HFF-Myc (cell line): ENCODE results near the gene DPEP1.
A peak's percentile ranks its signal among the peaks of the same experiment; 100 is the strongest.

Experiments
- DNase-seq: peaks from one replicate; pipeline ENCODE4 v3.0.0-alpha.2; 2011; ENCODE audit warnings: low read depth; ENCODE audit errors: extremely low read depth
- H3K4me3 ChIP-seq: replicated peaks from 2 replicates; pipeline ENCODE4 v1.5.1; 2011; ENCODE audit warnings: low read depth, mild to moderate bottlenecking, control low read depth, low read length
- TF ChIP-seq, protein P1 (sequence below): IDR thresholded peaks from 2 replicates; pipeline ENCODE4 v1.5.1; 2012; ENCODE audit warnings: mild to moderate bottlenecking, low read depth, low read length, control low read depth; ENCODE audit errors: missing control alignments

DPEP1 gene

DNA sequence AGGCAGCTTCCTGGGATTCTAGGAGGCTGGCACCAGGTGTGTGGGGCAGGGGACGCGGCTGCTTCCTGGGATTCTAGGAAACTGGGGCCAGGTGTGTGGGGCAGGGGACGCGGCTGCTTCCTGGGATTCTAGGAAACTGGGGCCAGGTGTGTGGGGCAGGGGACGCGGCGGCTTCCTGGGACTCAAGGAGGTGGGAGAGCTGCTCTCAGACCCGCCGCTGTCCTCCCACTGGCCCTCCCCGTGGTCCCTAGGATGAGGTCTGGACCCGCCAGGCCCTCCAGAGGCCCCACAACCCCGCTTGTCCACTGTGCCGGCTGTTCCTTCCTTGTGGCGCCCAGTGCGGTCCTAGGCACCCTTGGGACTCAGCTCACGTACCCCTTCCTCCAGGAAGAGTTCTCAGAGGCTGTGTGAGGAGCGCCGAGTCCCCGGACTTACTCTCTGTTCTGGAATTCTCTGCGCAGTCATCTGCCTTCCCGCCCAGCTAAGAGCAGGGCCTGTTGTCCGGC, 565 bp downstream of the DPEP1 start:
- no peak for DNase-seq
- no peak overlapping the region for H3K4me3 ChIP-seq
- TF ChIP-seq, protein P1, sequence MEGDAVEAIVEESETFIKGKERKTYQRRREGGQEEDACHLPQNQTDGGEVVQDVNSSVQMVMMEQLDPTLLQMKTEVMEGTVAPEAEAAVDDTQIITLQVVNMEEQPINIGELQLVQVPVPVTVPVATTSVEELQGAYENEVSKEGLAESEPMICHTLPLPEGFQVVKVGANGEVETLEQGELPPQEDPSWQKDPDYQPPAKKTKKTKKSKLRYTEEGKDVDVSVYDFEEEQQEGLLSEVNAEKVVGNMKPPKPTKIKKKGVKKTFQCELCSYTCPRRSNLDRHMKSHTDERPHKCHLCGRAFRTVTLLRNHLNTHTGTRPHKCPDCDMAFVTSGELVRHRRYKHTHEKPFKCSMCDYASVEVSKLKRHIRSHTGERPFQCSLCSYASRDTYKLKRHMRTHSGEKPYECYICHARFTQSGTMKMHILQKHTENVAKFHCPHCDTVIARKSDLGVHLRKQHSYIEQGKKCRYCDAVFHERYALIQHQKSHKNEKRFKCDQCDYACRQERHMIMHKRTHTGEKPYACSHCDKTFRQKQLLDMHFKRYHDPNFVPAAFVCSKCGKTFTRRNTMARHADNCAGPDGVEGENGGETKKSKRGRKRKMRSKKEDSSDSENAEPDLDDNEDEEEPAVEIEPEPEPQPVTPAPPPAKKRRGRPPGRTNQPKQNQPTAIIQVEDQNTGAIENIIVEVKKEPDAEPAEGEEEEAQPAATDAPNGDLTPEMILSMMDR, result no peak

DNA sequence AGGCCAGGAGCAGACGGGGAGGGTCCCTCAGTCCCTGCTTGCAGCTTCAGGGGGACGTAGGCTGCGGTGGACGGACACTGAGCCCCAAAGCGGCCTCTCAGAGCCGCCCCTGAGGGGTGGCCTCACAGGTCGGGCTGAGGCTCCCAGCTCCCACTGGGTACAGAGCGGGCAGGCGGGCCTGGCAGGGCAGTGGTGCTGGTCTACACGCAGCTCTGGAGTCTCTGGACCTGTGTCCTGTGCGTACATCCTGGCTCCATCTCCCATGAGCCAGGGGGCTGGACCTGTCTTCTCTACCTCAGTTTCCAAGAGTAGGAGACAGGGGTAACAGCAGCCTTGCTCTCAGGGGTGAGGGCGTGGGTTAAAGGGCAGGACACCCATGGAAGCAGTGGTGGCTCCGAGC, 1.7 kb downstream of the DPEP1 start:
- DNase-seq, result no peak
- TF ChIP-seq, protein P1, result no peak
- no peak overlapping the region for H3K4me3 ChIP-seq

DNA sequence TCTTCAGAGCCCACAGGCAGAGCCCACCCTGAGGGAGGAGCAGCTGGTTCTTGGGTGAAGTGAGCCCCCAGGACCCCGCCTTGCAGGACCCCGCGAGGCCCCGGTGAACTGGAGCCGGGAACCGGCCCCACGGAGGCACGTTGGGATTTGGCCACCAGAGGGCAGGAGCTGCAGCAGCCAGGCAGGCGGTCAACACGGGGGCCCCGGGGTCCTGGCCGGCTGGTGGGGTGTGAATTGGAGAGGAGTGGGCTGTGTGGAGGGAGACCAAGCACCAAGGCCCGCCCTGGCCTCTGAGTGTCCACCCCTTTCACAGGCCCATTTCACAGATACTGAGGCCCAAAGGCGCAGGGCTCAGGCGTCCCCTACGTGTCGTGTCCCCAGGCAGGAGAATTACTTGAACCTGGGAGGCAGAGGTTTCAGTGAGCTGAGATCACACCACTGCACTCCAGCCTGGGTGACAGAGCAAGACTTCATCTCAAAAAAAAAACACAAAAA, 2.2 kb downstream of the DPEP1 start:
- DNase-seq, result no peak
- TF ChIP-seq, protein P1, result peak; percentile 60
- no peak overlapping the region for H3K4me3 ChIP-seq

DNA sequence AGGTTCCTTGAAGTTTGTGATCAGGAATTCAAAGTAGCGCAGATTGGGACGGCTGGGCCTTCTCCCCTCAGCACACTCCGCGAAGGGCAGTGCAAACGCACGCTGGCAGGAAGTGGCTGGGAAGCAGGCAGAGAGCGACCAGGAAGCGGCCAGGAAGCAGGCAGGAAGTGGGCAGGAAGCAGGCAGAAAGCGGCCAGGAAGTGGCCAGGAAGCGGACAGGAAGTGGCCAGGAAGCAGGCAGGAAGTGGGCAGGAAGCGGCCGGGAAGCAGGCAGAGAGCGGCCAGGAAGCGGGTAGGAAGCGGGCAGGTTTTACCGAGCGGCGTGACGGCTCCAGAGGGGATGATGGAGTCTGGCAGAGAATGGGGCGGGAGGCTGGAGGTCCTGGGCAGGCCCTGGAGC, 3.2 kb downstream of the DPEP1 start:
- H3K4me3 ChIP-seq, result no peak overlapping the region
- TF ChIP-seq, protein P1, result no peak

DNA sequence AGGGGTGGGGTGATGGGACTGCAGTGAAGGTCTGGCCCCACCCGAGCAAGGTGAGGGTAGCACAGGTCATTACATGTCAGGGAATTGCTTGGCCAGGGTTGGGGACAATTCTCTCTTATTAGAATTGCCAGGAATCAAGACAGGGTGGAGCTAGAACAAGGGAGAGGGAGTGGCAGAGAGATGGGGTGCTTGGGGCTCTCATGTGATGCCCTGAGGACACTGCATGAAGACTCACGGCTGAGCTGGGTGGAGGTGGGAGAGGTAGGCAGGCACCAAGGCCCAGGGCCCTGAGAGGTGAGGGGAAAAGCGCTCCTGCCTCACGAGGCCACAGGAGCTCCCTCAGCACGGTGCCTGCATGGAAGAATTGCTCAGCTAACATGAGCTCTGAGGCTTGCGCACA, 3.6 kb downstream of the DPEP1 start:
- no peak for DNase-seq
- TF ChIP-seq, protein P1, result no peak
- H3K4me3 ChIP-seq, result no peak overlapping the region

More for the DNA sequence above, 3.2 kb downstream of the DPEP1 start:
- DNase-seq, result no peak

DNA sequence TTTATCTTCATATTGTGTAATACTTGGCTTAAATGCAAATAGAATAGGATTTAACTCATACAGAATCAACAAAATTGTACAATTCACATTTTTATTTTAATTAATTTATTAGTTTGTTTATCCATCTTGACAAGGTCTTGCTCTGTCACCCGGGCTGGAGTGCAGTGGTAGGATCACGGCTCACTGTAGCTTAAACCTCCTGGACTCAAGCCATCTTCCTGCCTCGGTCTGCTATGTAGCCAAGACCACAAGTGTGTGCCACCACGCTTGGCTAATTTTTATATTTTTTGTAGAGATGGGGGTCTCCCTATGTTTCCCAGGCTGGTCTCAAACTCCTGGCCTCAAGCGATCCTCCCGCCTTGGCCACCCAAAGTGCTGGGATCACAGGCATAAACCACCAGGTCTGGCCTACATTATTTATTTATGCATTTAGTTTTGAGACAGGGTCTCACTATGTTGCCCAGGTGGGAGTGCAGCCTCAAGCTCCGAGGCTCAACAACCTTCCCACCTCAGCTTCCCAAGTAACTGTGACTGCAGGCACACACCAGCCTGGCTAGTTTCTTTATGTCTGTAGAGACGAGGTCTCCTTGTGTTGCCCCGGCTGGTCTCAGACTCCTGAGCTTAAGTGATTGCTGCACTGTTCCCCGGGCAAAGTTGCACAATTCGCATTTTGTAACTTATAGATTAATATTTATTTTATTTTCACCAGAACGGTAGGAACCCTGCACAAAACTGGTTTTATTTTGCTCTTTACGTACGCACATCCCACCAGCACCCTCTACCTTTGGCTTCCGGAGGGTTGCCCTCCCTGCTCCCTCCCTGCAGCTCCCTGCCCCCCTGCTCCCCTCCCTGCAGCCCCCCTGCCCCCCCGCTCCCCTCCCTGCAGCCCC, 4.9 kb downstream of the DPEP1 start:
- TF ChIP-seq, protein P1, result no peak
- H3K4me3 ChIP-seq, result no peak overlapping the region
- DNase-seq, result no peak
